Measurements from ENCODE around the gene VPS13D. TPM values are rescaled to one million over a fixed set of nuclear protein-coding genes. Genes with fewer than 3 reads are reported as not detected.

VPS13D gene
- polyA plus RNA-seq, 1 of the 3 experiments (the other 2 are of a cell fraction) = 15.0 TPM

DNA sequence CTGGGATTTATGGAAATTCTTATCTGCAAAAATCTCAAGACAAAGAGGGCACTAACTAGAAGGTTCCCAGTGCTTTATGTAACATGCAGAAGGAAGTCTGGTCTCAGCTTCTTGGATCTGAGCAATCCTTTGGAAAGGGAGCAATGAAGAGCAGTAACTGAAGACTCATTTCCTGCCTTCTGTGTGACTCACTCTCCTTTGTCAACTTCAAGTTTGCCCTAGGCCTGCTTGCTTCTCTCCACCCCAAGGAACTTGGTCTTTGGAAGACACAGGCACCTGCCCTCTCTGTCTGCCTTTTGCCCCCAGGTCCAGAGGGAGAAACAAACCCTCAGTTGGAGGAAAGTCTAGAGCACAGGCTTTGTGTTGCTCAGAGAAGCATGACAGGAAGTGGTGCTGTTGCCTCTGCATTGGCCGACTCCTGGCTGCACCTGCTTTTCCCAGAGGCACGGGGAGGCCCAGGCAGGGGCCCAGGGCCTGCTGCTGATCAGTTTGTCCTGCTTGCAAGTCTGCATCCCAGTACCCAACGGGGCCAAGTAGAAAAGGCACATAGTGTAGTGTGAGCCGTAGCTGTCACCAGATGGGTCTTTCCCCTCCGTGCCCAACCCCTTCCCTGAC, 251.0 kb downstream of the VPS13D start (continued):
- TF ChIP-seq YY1 (IDR thresholded peaks at IDR 0.05; ENCODE audit: low read depth) (no peak), JUND (IDR thresholded peaks at IDR 0.05) (peak; percentile 90), PBX3 (IDR thresholded peaks at IDR 0.05) (peak; percentile 67), ZBTB33 (IDR thresholded peaks at IDR 0.05; ENCODE audit: borderline replicate concordance, low read depth) (no peak), NFIC (IDR thresholded peaks at IDR 0.05; ENCODE audit: borderline replicate concordance) (peak; percentile 67; the same call in 1 of the 2 replicates), SIN3A (IDR thresholded peaks at IDR 0.05; ENCODE audit: borderline replicate concordance, low read depth, low read length) (no peak), POLR2AphosphoS5 (IDR thresholded peaks at IDR 0.05; ENCODE audit: low read depth, low read length) (peak; percentile 43; the same call in 1 of the 2 replicates), GATA2 (CRISPR knock-in tag; IDR thresholded peaks at IDR 0.05) (no peak), FOSL2 (IDR thresholded peaks at IDR 0.05; ENCODE audit: borderline replicate concordance, low read depth) (peak; percentile 94)
- TF ChIP-seq, protein P1, sequence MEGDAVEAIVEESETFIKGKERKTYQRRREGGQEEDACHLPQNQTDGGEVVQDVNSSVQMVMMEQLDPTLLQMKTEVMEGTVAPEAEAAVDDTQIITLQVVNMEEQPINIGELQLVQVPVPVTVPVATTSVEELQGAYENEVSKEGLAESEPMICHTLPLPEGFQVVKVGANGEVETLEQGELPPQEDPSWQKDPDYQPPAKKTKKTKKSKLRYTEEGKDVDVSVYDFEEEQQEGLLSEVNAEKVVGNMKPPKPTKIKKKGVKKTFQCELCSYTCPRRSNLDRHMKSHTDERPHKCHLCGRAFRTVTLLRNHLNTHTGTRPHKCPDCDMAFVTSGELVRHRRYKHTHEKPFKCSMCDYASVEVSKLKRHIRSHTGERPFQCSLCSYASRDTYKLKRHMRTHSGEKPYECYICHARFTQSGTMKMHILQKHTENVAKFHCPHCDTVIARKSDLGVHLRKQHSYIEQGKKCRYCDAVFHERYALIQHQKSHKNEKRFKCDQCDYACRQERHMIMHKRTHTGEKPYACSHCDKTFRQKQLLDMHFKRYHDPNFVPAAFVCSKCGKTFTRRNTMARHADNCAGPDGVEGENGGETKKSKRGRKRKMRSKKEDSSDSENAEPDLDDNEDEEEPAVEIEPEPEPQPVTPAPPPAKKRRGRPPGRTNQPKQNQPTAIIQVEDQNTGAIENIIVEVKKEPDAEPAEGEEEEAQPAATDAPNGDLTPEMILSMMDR (IDR thresholded peaks at IDR 0.05) = no peak

DNA sequence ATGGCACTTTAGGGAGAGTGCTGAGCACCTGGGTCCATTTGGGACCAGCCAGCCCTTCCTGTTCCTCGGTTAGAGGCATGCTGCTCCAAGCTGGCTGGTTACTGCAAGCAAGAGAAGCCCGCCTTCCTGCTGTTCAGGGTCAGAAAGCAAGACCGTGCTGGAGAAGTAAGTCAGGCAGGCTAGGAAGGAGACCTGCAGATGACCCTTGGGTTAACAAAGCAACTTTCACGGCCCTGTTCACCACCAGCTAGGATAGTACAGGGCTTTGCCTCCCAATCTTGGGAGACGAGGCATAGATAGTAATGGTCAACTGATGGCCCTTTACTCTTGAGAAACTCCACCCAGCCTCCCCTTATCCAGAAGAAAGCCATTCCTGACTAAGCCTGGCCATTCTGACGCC, 252.1 kb downstream of the VPS13D start:
- POLR2A ChIA-PET = no interaction called here
- Histone ChIP-seq H3K79me2 (ENCODE audit: insufficient read depth) (no peaks in the 10 kb centered on the region), H3K4me3 (ENCODE audit: low read depth in 2 of 2, low read length in 1 of 2) (no peak overlapping the region)
- TF ChIP-seq IRF3 (IDR thresholded peaks at IDR 0.05; ENCODE audit: low read depth, low read length) (no peak), PBX3 (IDR thresholded peaks at IDR 0.05) (no peak), RAD21 (IDR thresholded peaks at IDR 0.05; ENCODE audit: low read length) (no peak), SMC3 (IDR thresholded peaks at IDR 0.05; ENCODE audit: low read depth, low read length) (no peak), FOSL2 (IDR thresholded peaks at IDR 0.05; ENCODE audit: borderline replicate concordance, low read depth) (no peak), EP300 (IDR thresholded peaks at IDR 0.05; ENCODE audit: borderline replicate concordance in 1 of 2, low read depth in 1 of 2, low read length in 1 of 2) (no peak), RCOR1 (IDR thresholded peaks at IDR 0.05; ENCODE audit: low read length) (no peak), GATA2 (CRISPR knock-in tag; IDR thresholded peaks at IDR 0.05) (no peak), FOXM1 (IDR thresholded peaks at IDR 0.05; ENCODE audit: low read depth) (no peak)
- TF ChIP-seq, protein P2, sequence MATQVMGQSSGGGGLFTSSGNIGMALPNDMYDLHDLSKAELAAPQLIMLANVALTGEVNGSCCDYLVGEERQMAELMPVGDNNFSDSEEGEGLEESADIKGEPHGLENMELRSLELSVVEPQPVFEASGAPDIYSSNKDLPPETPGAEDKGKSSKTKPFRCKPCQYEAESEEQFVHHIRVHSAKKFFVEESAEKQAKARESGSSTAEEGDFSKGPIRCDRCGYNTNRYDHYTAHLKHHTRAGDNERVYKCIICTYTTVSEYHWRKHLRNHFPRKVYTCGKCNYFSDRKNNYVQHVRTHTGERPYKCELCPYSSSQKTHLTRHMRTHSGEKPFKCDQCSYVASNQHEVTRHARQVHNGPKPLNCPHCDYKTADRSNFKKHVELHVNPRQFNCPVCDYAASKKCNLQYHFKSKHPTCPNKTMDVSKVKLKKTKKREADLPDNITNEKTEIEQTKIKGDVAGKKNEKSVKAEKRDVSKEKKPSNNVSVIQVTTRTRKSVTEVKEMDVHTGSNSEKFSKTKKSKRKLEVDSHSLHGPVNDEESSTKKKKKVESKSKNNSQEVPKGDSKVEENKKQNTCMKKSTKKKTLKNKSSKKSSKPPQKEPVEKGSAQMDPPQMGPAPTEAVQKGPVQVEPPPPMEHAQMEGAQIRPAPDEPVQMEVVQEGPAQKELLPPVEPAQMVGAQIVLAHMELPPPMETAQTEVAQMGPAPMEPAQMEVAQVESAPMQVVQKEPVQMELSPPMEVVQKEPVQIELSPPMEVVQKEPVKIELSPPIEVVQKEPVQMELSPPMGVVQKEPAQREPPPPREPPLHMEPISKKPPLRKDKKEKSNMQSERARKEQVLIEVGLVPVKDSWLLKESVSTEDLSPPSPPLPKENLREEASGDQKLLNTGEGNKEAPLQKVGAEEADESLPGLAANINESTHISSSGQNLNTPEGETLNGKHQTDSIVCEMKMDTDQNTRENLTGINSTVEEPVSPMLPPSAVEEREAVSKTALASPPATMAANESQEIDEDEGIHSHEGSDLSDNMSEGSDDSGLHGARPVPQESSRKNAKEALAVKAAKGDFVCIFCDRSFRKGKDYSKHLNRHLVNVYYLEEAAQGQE (IDR thresholded peaks at IDR 0.05; ENCODE audit: low read depth, low read length) = no peak
- TF ChIP-seq, protein P3, sequence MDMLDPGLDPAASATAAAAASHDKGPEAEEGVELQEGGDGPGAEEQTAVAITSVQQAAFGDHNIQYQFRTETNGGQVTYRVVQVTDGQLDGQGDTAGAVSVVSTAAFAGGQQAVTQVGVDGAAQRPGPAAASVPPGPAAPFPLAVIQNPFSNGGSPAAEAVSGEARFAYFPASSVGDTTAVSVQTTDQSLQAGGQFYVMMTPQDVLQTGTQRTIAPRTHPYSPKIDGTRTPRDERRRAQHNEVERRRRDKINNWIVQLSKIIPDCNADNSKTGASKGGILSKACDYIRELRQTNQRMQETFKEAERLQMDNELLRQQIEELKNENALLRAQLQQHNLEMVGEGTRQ (IDR thresholded peaks at IDR 0.05; ENCODE audit: borderline replicate concordance, low read depth, low read length) = no peak

More for the DNA sequence above, 252.1 kb downstream of the VPS13D start:
- DNase-seq = no peak
- no peak overlapping the region for H2AFZ ChIP-seq (ENCODE audit: low read depth)
- H3K36me3 ChIP-seq (replicated peaks in 1 of 2; ENCODE audit: control insufficient read depth in 1 of 2, insufficient read depth in 2 of 2, low read length in 1 of 2) = peaks cover 0 to 2% of the 10 kb centered on the region in 2 experiments
- no peak overlapping the region for H3K4me2 ChIP-seq
- H3K9ac ChIP-seq = no peak overlapping the region
- H4K20me1 ChIP-seq (ENCODE audit: insufficient read depth) = no peaks in the 10 kb centered on the region
- H3K9me3 ChIP-seq = no peaks in the 10 kb centered on the region
- peaks cover 24% of the 10 kb centered on the region for H3F3A ChIP-seq (replicated peaks; ENCODE audit: insufficient read depth)
- H3K9me2 ChIP-seq = no peaks in the 10 kb centered on the region
- H3K4me1 ChIP-seq (ENCODE audit: control insufficient read depth in 1 of 2, insufficient read depth in 2 of 2, low read depth in 1 of 2, low read length in 1 of 2) = peaks cover 36 to 67% of the 10 kb centered on the region in 2 experiments
- 94% methylated on average over 4 of the region's 6 CpGs for WGBS (ENCODE audit: low lambda C conversion rate)
- peak overlapping the region in 1 of 2 experiments; percentile 58; a peak in 2 of 4 replicates for H3K27ac ChIP-seq (ENCODE audit: low read depth in 2 of 2, low read length in 1 of 2)
- no peaks in the 10 kb centered on the region for H3K27me3 ChIP-seq (ENCODE audit: insufficient read depth)
- CTCF ChIA-PET = no interaction called here

Data from SK-N-SH (cell line).